Activated CD4-positive, alpha-beta T cell treated with anti-CD3 and anti-CD28 coated beads, Interleukin-2, amount 10 ng/mL, durations not matched to agents 7 days and 5 days (primary cell): ENCODE results near the gene SPTBN4. TPM values are rescaled to one million over a fixed set of nuclear protein-coding genes. Genes with fewer than 3 reads are reported as not detected.
"Not testable (repeated sequence)": the region's sequence is repeated elsewhere in the genome, so short reads cannot be mapped to it uniquely, and the experiment has no call there.

Source experiments
- CTCF ChIA-PET: fragments of 350-600 bp; sonication (Branson Sonifier 250); formaldehyde crosslinking; loops from one replicate; lab custom pipeline; 2021; ENCODE audit warnings: antibody characterized with exemption; lab: Charles Lee
- POLR2A ChIA-PET: fragments of 350-600 bp; sonication (Branson Sonifier 250); formaldehyde crosslinking; loops from one replicate; lab custom pipeline; 2021; ENCODE audit warnings: antibody characterized with exemption; lab: Charles Lee
- DNase-seq: peaks from one replicate; pipeline ENCODE4 v3.0.0-alpha.2; 2020
- H3K27ac Mint-ChIP-seq: one replicate; pipeline ENCODE4 v1.8.0; 2021; ENCODE audit warnings: mild to moderate bottlenecking, moderate library complexity, mixed read lengths
- H3K27me3 Mint-ChIP-seq: one replicate; pipeline ENCODE4 v1.8.0; 2021; ENCODE audit warnings: mixed read lengths
- H3K36me3 Mint-ChIP-seq: one replicate; pipeline ENCODE4 v1.8.0; 2021; ENCODE audit warnings: low read depth, mixed read lengths
- H3K4me1 Mint-ChIP-seq: one replicate; pipeline ENCODE4 v1.8.0; 2021; ENCODE audit warnings: mixed read lengths
- H3K4me3 Mint-ChIP-seq: one replicate; pipeline ENCODE4 v1.8.0; 2021; ENCODE audit warnings: mild to moderate bottlenecking, moderate library complexity, mixed read lengths
- H3K9me3 Mint-ChIP-seq: one replicate; pipeline ENCODE4 v1.8.0; 2021; ENCODE audit warnings: mixed read lengths
- total RNA-seq, 2 experiments: library from RNA; stranded (reverse); gene quantifications; one replicate each; pipeline ENCODE4 v1.2.3, GENCODE V29; 2021

SPTBN4 gene
- total RNA-seq, 2 experiments from 2014 or later, result 0.23 to 0.50 TPM

DNA sequence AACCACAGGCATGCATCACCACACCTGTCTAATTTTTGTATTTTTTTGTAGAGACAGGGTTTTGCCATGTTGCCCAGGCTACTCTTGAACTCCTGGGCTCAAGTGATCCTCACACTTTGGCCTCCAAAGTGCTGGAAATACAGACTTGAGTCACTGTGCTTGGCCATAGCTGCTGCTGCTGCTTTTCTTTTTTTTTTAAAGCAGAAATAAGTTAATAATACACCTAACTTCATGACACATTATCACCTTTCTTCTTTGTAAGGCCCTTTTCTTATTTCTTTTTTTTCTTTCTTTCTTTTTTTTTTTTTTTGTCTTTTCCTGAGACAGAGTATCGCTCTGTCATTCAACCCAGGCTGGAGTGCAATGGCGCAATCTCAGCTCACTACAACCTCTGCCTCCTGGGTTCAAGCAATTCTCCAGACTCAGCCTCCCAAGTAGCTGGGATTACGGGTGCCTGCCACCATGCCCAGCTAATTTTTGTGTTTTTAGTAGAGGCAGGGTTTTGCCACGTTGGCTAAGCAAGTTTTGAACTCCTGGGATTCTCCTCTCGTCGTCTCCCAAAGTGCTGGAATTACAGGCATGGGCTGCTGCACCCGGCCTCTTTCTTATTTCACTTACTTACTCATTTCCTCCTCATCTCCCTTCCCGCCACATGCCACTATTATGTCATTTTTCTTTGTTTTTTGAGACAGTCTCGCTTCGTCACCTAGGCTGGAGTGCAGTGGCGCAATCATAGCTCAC is 118.6 kb downstream of the SPTBN4 start:
- Mint-ChIP-seq H3K4me1 (peaks cover 13% of the 10 kb centered on the region), H3K36me3 (peaks cover 49% of the 10 kb centered on the region), H3K9me3 (no peaks in the 10 kb centered on the region), H3K27ac (peak overlapping the region; percentile 55), H3K27me3 (no peaks in the 10 kb centered on the region), H3K4me3 (no peak overlapping the region)
- no peak for DNase-seq
- CTCF ChIA-PET, result interaction anchor here (1.2 to 2.3 kb wide), 2 partner anchors 14 to 50 kb away, joined by 3 to 6 read pairs; no protein-coding TSS in a partner anchor
- POLR2A ChIA-PET, result no interaction called here

DNA sequence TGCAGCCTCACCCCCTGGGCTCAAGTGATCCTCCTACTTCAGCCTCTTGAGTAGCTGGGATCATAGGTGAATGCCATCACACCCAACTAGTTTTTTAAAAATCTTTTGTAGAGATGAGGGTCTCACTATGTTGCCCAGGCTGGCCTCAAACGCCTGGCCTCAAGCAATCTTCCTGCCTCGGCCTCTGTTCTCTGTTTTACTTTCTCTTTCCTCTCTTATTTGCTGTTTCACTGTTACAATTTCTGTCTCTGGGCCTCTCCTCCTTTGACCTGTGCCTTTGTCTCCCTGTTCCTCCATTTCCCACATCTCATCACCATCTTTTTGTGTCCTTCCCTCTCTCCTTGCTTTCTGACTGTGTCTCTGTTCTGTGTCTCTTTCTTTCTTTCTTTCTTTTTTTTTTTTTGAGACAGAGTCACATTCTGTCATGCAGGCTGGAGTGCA is 119.2 kb downstream of the SPTBN4 start:
- peaks cover 44% of the 10 kb centered on the region for H3K36me3 Mint-ChIP-seq
- no peaks in the 10 kb centered on the region for H3K9me3 Mint-ChIP-seq
- POLR2A ChIA-PET, result no interaction called here
- CTCF ChIA-PET, result interaction anchor here (0.7 to 2.3 kb wide), 3 partner anchors 15 to 49 kb away, joined by 3 to 6 read pairs (median 3); no protein-coding TSS in a partner anchor
- no peaks in the 10 kb centered on the region for H3K27me3 Mint-ChIP-seq
- peaks cover 13% of the 10 kb centered on the region for H3K4me1 Mint-ChIP-seq
- DNase-seq, result no peak
- H3K27ac Mint-ChIP-seq, result peak overlapping the region; percentile 55
- H3K4me3 Mint-ChIP-seq, result no peak overlapping the region

DNA sequence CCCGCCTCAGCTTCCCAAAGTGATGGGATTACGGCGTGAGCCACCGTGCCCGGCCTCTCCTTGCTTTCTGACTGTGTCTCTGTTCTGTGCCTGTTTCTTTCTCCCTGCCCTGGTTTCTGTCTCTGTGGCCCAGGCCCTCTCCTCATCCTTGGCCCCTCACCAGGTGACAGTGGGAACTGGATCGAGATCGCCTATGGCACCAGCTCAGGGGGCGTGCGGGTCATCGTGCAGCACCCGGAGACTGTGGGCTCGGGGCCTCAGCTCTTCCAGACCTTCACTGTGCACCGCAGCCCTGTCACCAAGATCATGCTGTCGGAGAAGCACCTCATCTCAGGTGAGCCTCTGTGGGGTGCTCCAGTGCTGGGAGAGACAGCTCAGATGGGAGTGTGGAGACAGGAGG is 119.8 kb downstream of the SPTBN4 start:
- H3K27me3 Mint-ChIP-seq, result no peaks in the 10 kb centered on the region
- DNase-seq, result no peak
- peaks cover 13% of the 10 kb centered on the region for H3K4me1 Mint-ChIP-seq
- CTCF ChIA-PET, result interaction anchor here (0.7 to 2.3 kb wide), 4 partner anchors 16 to 49 kb away, joined by 3 to 6 read pairs (median 3); no protein-coding TSS in a partner anchor
- H3K27ac Mint-ChIP-seq, result no peak overlapping the region
- H3K4me3 Mint-ChIP-seq, result no peak overlapping the region
- peaks cover 43% of the 10 kb centered on the region for H3K36me3 Mint-ChIP-seq
- POLR2A ChIA-PET, result no interaction called here
- no peaks in the 10 kb centered on the region for H3K9me3 Mint-ChIP-seq

DNA sequence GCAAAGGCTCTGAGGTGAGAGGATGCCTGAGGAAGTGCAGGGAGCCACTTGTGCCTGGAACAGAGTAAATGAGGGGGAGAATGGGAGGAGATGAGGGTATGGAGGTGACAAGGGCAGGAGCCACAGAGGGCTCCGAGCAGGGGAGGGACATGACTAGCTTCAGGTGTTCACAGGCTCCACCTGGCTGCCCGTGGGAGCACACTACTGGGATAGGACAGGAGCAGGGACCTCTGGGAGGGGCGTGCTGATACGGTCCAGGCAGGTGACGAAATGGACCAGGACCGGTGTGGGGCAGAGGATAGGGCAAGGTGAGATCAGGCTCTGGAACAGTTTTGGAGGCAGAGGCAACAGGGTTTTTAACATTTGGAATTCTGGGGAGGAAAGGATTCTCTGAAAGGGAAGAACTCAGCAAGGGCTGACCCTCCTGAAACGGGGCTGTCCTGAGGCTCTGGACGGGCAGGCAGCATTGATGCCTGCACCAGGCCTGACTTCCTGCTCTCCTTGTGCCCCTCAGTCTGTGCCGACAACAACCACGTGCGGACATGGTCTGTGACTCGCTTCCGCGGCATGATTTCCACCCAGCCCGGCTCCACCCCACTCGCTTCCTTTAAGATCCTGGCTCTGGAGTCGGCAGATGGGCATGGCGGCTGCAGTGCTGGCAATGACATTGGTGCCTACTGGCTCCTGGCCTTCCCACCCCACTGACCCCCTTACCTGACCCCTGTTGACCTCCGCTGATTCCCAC is 121.5 kb downstream of the SPTBN4 start:
- no peak overlapping the region for H3K4me3 Mint-ChIP-seq
- CTCF ChIA-PET, result interaction anchor here (1.5 kb wide), 1 partner anchor 10 kb away, joined by 3 read pairs; no protein-coding TSS in a partner anchor
- DNase-seq, result no peak
- H3K4me1 Mint-ChIP-seq, result peaks cover 13% of the 10 kb centered on the region
- no peaks in the 10 kb centered on the region for H3K27me3 Mint-ChIP-seq
- POLR2A ChIA-PET, result no interaction called here
- peaks cover 37% of the 10 kb centered on the region for H3K36me3 Mint-ChIP-seq
- no peaks in the 10 kb centered on the region for H3K9me3 Mint-ChIP-seq
- no peak overlapping the region for H3K27ac Mint-ChIP-seq

DNA sequence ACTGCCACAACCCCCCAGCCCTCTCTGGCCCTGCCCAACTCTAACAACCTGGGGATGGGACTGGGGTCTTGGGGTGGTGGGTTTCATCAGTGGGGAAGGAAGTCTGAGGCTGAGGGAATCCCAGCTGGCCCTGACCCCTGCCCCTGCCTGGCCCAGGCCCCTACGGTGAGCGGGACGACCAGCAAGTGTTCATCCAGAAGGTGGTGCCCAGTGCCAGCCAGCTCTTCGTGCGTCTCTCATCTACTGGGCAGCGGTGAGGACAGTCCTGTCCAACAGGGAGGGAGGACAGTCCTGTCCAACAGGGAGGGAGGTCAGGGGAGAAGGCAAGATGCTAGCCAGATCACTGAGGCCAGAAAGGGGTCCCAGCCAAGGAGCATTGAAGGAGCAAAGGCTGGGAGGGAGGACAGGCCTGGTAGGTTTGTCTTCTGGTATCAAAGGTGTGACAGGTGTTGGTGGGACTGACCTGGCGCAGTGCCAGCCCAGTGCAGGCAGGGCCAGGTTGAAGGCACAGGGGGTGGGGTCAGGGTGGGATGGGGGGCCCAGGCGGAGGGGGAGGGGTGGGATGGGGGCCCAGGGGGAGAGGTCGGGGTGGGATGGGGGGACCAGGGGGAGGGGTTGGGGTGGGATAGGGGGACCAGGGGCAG is 122.2 kb downstream of the SPTBN4 start:
- ChIA-PET CTCF (interaction anchor here (1.5 kb wide), 1 partner anchor 9 kb away, joined by 3 read pairs; no protein-coding TSS in a partner anchor), POLR2A (no interaction called here)
- H3K27me3 Mint-ChIP-seq, result no peaks in the 10 kb centered on the region
- peaks cover 35% of the 10 kb centered on the region for H3K36me3 Mint-ChIP-seq
- no peak overlapping the region for H3K4me3 Mint-ChIP-seq
- no peak for DNase-seq
- H3K4me1 Mint-ChIP-seq, result peaks cover 14% of the 10 kb centered on the region
- no peak overlapping the region for H3K27ac Mint-ChIP-seq
- H3K9me3 Mint-ChIP-seq, result no peaks in the 10 kb centered on the region

DNA sequence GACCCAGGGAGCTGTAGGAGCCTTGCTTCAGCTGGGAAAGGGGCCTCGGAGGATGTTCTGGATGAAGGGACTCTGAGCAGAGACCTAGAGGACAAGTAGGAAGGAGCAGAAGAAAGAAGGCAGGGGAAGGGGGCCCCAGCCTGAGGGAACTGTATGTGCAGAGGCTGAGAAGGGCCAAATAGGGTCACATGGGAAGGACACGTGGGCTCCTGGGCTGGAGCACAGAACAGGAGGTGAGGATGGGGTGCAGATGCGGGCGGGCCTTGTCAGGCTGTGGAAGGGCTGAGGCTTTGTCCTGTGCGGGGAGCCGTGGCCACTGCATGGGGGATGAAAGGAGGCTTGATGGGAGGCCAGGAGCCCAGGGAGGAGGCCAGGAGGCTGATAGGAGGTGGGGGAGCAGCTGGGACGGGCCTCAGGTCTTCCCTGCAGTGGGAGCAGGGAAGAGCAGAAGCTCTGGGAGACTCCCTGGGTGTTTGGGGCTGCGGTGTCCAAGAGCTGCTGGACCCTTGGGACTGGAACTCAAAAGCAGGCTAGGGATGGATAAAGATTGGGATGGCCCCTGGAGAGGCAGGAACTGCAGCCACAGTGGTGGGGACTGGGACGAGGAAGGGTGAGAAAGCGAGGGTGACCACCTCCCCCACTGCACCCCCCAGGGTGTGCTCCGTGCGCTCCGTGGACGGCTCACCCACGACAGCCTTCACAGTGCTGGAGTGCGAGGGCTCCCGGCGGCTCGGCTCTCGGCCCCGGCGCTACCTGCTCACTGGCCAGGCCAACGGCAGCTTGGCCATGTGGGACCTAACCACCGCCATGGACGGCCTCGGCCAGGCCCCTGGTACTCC is 123.0 kb downstream of the SPTBN4 start:
- POLR2A ChIA-PET, result no interaction called here
- H3K27ac Mint-ChIP-seq, result no peak overlapping the region

DNA sequence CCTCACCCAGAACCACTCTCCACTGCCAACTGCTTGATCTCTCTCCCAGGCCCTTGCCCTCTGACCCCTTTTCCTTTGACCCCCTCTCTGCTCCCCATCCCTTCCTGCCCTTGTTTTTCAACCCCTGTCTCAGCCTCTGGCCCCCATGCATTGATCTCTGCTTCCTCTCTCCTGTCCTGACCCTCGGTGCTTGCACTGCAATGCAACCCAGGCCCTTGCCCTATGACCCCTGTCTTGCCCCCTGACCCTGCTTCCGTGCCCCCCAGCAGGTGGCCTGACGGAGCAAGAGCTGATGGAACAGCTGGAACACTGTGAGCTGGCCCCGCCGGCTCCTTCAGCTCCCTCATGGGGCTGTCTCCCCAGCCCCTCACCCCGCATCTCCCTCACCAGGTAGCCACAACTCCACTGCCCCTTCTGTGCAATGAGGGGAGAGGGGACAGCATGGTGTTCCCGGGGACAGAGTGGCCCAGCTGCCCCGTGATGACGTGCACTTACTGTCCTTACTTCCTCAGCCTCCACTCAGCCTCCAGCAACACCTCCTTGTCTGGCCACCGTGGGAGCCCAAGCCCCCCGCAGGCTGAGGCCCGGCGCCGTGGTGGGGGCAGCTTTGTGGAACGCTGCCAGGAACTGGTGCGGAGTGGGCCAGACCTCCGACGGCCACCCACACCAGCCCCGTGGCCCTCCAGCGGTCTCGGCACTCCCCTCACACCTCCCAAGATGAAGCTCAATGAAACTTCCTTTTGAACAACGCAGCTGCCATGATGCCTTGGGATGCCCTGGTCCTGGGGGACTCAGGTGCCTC is 123.9 kb downstream of the SPTBN4 start:
- Mint-ChIP-seq H3K9me3 (no peaks in the 10 kb centered on the region), H3K4me1 (peaks cover 24% of the 10 kb centered on the region), H3K36me3 (peaks cover 22% of the 10 kb centered on the region), H3K27ac (no peak overlapping the region), H3K4me3 (no peak overlapping the region), H3K27me3 (peaks cover 5% of the 10 kb centered on the region)
- DNase-seq, result no peak
- ChIA-PET POLR2A (no interaction called here), CTCF (interaction anchor here (1.0 kb wide), 1 partner anchor 164 kb away, joined by 5 read pairs; no protein-coding TSS in a partner anchor)

More for the DNA sequence above, 123.0 kb downstream of the SPTBN4 start:
- peaks cover 27% of the 10 kb centered on the region for H3K36me3 Mint-ChIP-seq
- CTCF ChIA-PET, result interaction anchor here (1.0 to 1.5 kb wide), 2 partner anchors 8 to 164 kb away, joined by 3 to 5 read pairs; no protein-coding TSS in a partner anchor
- no peaks in the 10 kb centered on the region for H3K9me3 Mint-ChIP-seq
- no peak overlapping the region for H3K4me3 Mint-ChIP-seq
- no peak for DNase-seq
- peaks cover 21% of the 10 kb centered on the region for H3K4me1 Mint-ChIP-seq
- no peaks in the 10 kb centered on the region for H3K27me3 Mint-ChIP-seq

DNA sequence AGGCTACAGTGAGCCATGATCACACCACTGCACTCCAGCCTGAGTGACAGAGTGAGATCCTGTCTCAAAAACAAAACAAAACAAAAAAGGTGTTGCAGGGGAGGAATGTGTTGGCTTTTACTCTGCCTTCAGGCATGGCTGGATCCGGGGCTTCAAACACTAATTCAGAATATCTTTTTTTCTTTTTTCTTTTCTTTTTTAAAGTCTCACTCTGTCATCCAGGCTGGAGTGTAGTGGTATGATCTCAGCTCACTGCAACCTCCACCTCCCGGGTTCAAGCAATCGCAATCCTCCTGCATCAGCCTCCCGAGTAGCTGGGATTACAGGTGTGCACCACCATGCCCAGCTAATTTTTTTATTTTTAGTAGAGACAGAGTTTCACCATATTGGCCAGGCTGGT is 124.9 kb downstream of the SPTBN4 start:
- H3K9me3 Mint-ChIP-seq, H3K4me3 Mint-ChIP-seq, H3K27ac Mint-ChIP-seq, CTCF ChIA-PET, POLR2A ChIA-PET, DNase-seq: not testable (repeated sequence)
- Mint-ChIP-seq H3K4me1 (peaks cover 17% of the 10 kb centered on the region), H3K27me3 (peaks cover 10% of the 10 kb centered on the region), H3K36me3 (peaks cover 15% of the 10 kb centered on the region)

DNA sequence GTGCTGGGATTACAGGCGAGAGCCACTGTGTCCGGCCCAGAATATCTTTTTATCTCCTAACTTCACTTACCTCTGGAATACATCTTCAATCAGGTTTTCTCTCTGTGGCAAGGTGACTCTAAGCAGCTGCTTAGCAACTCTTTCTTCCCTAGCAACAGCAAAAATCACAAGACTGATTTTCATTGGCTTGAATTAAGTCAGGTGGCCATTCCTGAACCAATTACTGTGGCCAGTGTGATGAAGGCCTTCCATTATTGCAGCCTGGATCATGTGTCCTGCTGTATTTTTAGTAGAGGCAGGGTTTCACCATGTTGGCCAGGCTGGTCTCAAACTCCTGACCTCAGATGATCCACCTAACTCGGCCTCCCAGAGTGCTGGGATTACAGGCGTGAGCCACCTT is 125.4 kb downstream of the SPTBN4 start:
- DNase-seq, result peak; percentile 35
- H3K27ac Mint-ChIP-seq, result no peak overlapping the region

DNA sequence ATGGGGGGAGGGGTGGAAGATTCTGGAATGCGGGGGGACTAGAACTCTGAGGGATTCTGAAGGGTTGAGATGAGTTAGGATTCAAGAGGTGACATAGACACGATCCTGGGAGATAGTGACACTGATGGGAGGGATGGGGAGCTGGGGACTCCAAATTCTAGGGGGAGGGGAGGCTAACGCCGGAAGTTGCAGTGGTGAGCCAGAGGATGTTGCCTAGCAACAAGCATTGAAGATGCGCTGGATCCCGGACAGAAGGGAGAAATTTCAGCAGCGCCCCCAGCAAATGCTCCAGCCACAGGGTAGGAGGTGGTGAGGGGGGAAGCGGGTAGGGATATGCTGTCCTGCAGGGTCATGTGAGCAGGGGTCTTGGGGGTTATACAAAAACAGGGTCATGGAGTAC is 127.5 kb downstream of the SPTBN4 start:
- Mint-ChIP-seq H3K4me1 (peaks cover 33% of the 10 kb centered on the region), H3K27ac (no peak overlapping the region), H3K27me3 (peaks cover 26% of the 10 kb centered on the region), H3K4me3 (no peak overlapping the region), H3K9me3 (no peaks in the 10 kb centered on the region), H3K36me3 (peaks cover 5% of the 10 kb centered on the region)
- no peak for DNase-seq
- ChIA-PET CTCF (interaction anchor here (0.9 to 1.6 kb wide), 2 partner anchors 15 to 27 kb away, joined by 3 read pairs; no protein-coding TSS in a partner anchor), POLR2A (no interaction called here)

More for the DNA sequence above, 125.4 kb downstream of the SPTBN4 start:
- Mint-ChIP-seq H3K9me3 (no peaks in the 10 kb centered on the region), H3K36me3 (peaks cover 10% of the 10 kb centered on the region), H3K4me3 (no peak overlapping the region), H3K4me1 (peaks cover 17% of the 10 kb centered on the region), H3K27me3 (peaks cover 10% of the 10 kb centered on the region)
- CTCF ChIA-PET, result no interaction called here
- POLR2A ChIA-PET, result no interaction called here

DNA sequence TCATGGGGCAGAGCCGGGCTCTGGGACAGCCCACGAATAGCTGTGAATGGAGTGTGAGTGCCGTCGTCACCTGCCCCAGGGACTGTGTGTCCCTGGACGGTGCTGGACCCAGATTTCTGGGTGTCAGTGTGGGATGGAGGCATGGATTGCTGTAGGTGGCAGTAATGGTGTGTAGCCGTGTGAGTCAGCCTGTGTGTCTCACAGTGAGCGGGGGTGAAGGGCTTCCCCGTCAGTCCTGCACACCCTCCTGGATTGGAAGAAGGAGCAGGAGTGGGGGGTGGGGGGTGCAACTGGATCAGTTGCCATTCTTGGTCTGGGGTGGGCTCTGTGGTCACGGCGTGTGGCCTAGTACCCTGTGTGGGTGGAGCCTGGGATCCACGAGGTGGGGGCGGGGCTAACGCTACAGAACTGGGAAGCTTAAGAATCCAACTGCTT is 127.9 kb downstream of the SPTBN4 start:
- Mint-ChIP-seq H3K4me3 (no peak overlapping the region), H3K9me3 (no peaks in the 10 kb centered on the region), H3K36me3 (peaks cover 5% of the 10 kb centered on the region), H3K4me1 (peaks cover 37% of the 10 kb centered on the region), H3K27me3 (peaks cover 31% of the 10 kb centered on the region), H3K27ac (no peak overlapping the region)
- POLR2A ChIA-PET, result no interaction called here
- no peak for DNase-seq
- CTCF ChIA-PET, result interaction anchor here (0.9 kb wide), 1 partner anchor 27 kb away, joined by 3 read pairs; no protein-coding TSS in a partner anchor
